ENCODE results near the gene CCL20. TPM values are rescaled to one million over a fixed set of nuclear protein-coding genes. Genes with fewer than 3 reads are reported as not detected.

CCL20 gene
- polyA plus RNA-seq, 1 donor from 2014 or later = not detected

DNA sequence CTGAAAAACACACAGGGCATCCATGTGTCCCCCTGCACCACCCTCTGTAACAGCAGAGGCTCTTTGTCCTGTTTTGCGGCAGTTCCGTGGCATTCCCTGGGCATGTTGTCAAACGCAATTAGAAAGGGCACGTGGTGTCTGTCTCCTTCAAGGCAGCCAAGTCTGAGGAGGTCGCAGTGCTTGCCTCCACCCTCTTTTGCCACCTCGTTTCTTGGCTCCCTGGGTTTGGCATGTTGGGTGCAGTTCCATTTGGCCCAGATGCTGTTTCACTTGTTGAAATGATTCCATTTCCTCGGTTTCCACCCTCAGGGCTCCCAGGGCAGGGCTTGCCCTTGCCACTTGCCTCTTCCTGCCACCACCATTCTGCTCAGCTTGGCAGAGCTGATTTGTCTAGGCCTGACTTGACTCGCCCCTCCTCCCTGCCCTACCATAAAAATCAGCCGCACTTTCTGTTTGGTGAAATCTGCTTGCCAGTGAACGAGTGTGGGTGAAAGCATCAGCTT is 12.4 kb downstream of the CCL20 start:
- Histone ChIP-seq H3K36me3 (ENCODE audit: insufficient read depth, low read length) (no peaks in the 10 kb centered on the region), H3K9ac (ENCODE audit: low read length) (no peak overlapping the region), H4K20me1 (ENCODE audit: insufficient read depth) (no peaks in the 10 kb centered on the region), H3K9me3 (ENCODE audit: low read length) (no peaks in the 10 kb centered on the region), H3K27ac (ENCODE audit: low read length) (no peak overlapping the region), H2AFZ (ENCODE audit: low read depth, low read length) (no peak overlapping the region), H3K27me3 (ENCODE audit: insufficient read depth, low read depth, low read length) (no peaks in the 10 kb centered on the region), H3K9me2 (ENCODE audit: insufficient read depth, low read length) (no peaks in the 10 kb centered on the region), H3K4me2 (ENCODE audit: low read length) (no peak overlapping the region), H3K4me3 (ENCODE audit: low read length) (no peak overlapping the region), H3F3A (ENCODE audit: insufficient read depth, low read length, poor library complexity, severe bottlenecking) (no peaks in the 10 kb centered on the region), H3K79me2 (replicated peaks; ENCODE audit: insufficient read depth, low read length) (no peaks in the 10 kb centered on the region)
- TF ChIP-seq SMC3 (conservative IDR thresholded peaks at IDR 0.05; ENCODE audit: poor library complexity) = no peak

DNA sequence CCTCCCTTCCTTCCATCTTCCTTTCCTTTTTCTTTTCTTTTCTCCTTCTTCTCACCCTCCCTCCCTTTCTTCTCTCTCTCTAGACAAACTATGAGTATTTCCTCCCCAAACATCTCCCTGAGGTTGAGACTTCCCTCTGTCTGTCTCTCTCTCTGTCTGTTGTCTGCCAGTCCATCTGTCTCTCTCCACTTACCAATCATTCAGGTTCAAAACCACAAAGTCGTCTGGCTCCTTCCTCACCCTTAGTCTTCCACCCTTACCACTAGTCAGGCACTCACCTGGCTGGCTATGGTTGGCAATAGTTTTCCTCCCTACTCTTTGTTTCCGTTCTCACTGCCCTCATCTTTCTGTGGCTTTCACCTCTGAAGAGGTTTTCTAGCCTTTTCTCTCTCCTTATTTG is 12.9 kb downstream of the CCL20 start:
- H3K36me3 ChIP-seq (ENCODE audit: insufficient read depth, low read length) = no peaks in the 10 kb centered on the region
- H3K4me3 ChIP-seq (ENCODE audit: low read length) = no peak overlapping the region
- H3K9me2 ChIP-seq (ENCODE audit: insufficient read depth, low read length) = no peaks in the 10 kb centered on the region
- H3K9me3 ChIP-seq (ENCODE audit: low read length) = no peaks in the 10 kb centered on the region
- no peaks in the 10 kb centered on the region for H3K79me2 ChIP-seq (replicated peaks; ENCODE audit: insufficient read depth, low read length)
- H3K9ac ChIP-seq (ENCODE audit: low read length) = no peak overlapping the region
- H3K27ac ChIP-seq (ENCODE audit: low read length) = no peak overlapping the region
- no peaks in the 10 kb centered on the region for H3F3A ChIP-seq (ENCODE audit: insufficient read depth, low read length, poor library complexity, severe bottlenecking)
- H4K20me1 ChIP-seq (ENCODE audit: insufficient read depth) = no peaks in the 10 kb centered on the region
- no peak overlapping the region for H3K4me2 ChIP-seq (ENCODE audit: low read length)
- H3K27me3 ChIP-seq (ENCODE audit: insufficient read depth, low read depth, low read length) = no peaks in the 10 kb centered on the region
- no peak overlapping the region for H2AFZ ChIP-seq (ENCODE audit: low read depth, low read length)
- no peak for TF ChIP-seq SMC3 (conservative IDR thresholded peaks at IDR 0.05; ENCODE audit: poor library complexity)
- no peak for TF ChIP-seq TAF1 (IDR thresholded peaks at IDR 0.05; ENCODE audit: low read depth)
- no peak for TF ChIP-seq EZH2 (IDR thresholded peaks at IDR 0.05; ENCODE audit: borderline replicate concordance, insufficient read depth, low read length, poor library complexity, severe bottlenecking)
- TF ChIP-seq MXI1 (conservative IDR thresholded peaks at IDR 0.05; ENCODE audit: poor library complexity, severe bottlenecking) = no peak
- TF ChIP-seq POLR2AphosphoS5 (IDR thresholded peaks at IDR 0.05) = no peak
- TF ChIP-seq, protein P1, sequence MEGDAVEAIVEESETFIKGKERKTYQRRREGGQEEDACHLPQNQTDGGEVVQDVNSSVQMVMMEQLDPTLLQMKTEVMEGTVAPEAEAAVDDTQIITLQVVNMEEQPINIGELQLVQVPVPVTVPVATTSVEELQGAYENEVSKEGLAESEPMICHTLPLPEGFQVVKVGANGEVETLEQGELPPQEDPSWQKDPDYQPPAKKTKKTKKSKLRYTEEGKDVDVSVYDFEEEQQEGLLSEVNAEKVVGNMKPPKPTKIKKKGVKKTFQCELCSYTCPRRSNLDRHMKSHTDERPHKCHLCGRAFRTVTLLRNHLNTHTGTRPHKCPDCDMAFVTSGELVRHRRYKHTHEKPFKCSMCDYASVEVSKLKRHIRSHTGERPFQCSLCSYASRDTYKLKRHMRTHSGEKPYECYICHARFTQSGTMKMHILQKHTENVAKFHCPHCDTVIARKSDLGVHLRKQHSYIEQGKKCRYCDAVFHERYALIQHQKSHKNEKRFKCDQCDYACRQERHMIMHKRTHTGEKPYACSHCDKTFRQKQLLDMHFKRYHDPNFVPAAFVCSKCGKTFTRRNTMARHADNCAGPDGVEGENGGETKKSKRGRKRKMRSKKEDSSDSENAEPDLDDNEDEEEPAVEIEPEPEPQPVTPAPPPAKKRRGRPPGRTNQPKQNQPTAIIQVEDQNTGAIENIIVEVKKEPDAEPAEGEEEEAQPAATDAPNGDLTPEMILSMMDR (IDR thresholded peaks at IDR 0.05; ENCODE audit: poor library complexity, severe bottlenecking) = no peak
- TF ChIP-seq EP300 (conservative IDR thresholded peaks at IDR 0.05; ENCODE audit: poor library complexity, severe bottlenecking) = no peak
- TF ChIP-seq RAD21 (conservative IDR thresholded peaks at IDR 0.05) = no peak
- TF ChIP-seq, protein P2, sequence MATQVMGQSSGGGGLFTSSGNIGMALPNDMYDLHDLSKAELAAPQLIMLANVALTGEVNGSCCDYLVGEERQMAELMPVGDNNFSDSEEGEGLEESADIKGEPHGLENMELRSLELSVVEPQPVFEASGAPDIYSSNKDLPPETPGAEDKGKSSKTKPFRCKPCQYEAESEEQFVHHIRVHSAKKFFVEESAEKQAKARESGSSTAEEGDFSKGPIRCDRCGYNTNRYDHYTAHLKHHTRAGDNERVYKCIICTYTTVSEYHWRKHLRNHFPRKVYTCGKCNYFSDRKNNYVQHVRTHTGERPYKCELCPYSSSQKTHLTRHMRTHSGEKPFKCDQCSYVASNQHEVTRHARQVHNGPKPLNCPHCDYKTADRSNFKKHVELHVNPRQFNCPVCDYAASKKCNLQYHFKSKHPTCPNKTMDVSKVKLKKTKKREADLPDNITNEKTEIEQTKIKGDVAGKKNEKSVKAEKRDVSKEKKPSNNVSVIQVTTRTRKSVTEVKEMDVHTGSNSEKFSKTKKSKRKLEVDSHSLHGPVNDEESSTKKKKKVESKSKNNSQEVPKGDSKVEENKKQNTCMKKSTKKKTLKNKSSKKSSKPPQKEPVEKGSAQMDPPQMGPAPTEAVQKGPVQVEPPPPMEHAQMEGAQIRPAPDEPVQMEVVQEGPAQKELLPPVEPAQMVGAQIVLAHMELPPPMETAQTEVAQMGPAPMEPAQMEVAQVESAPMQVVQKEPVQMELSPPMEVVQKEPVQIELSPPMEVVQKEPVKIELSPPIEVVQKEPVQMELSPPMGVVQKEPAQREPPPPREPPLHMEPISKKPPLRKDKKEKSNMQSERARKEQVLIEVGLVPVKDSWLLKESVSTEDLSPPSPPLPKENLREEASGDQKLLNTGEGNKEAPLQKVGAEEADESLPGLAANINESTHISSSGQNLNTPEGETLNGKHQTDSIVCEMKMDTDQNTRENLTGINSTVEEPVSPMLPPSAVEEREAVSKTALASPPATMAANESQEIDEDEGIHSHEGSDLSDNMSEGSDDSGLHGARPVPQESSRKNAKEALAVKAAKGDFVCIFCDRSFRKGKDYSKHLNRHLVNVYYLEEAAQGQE (IDR thresholded peaks at IDR 0.05; ENCODE audit: borderline replicate concordance) = no peak

DNA sequence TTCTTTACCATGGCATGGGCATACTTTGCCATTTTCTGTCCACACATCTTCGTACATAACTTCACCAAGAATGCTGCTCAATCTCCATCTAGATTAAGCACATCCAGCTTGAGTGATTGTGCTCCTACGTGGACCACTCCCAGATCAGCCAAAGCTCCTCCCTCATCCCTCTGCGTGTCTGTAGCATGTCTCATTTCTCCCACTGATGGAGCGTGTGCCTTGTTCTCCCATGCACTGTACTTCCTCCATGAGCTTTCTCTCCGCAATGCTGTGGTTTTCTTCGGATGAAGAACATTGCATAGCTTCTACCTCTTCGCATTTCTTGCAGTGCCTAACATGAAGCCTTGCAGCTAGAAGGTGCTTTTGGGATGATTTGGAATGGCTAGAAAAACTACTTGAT is 13.5 kb downstream of the CCL20 start:
- H3K27ac ChIP-seq (ENCODE audit: low read length) = no peak overlapping the region
- no peaks in the 10 kb centered on the region for H4K20me1 ChIP-seq (ENCODE audit: insufficient read depth)
- H3K79me2 ChIP-seq (replicated peaks; ENCODE audit: insufficient read depth, low read length) = no peaks in the 10 kb centered on the region
- H3K9me2 ChIP-seq (ENCODE audit: insufficient read depth, low read length) = no peaks in the 10 kb centered on the region
- no peaks in the 10 kb centered on the region for H3K27me3 ChIP-seq (ENCODE audit: insufficient read depth, low read depth, low read length)
- no peak overlapping the region for H3K9ac ChIP-seq (ENCODE audit: low read length)
- H2AFZ ChIP-seq (ENCODE audit: low read depth, low read length) = no peak overlapping the region
- no peaks in the 10 kb centered on the region for H3F3A ChIP-seq (ENCODE audit: insufficient read depth, low read length, poor library complexity, severe bottlenecking)
- no peaks in the 10 kb centered on the region for H3K36me3 ChIP-seq (ENCODE audit: insufficient read depth, low read length)
- H3K4me2 ChIP-seq (ENCODE audit: low read length) = no peak overlapping the region
- H3K9me3 ChIP-seq (ENCODE audit: low read length) = no peaks in the 10 kb centered on the region
- no peak overlapping the region for H3K4me3 ChIP-seq (ENCODE audit: low read length)
- no peak for TF ChIP-seq RAD21 (conservative IDR thresholded peaks at IDR 0.05)
